Measurements from ENCODE around the gene MCF2L2.

Gene MCF2L2

DNA sequence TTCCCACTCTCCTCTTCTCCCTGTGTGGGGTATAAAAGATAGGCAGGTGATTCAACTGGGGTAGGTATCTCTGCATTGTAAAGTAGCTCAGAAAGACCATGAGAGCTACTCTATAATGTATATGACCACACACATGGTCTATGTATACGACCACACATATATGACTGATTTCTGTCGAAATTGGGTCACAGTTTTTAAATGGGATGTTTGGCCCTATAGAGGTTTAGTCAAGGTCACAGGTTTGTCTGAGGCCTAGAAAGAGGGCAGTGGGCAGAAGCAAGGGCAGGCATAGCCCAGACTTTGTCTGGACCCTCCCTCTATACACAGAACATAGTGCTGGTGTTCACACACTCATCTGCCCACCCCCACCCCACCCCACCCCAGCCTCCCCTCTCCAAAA is 270.3 kb downstream of the MCF2L2 start:
- no peak for DNase-seq

DNA sequence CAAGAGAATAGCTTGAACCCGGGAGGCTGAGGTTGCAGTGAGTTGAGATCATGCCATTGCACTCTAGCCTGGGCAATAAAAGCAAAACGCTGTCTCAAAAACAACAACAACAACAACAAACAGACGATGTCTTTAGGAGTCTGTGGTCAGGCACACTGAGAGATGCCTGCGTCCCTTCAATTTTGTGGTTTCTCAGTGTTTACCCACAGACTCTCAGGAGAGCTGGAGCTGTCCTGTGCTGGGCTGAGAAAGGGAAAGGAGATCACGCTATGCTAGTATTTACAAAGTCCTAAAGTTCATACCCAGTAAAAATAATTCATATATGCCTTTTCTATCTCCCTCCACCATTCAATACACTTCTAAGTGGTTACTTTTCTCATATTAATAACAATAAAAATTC is 272.2 kb downstream of the MCF2L2 start:
- no peak for DNase-seq

DNA sequence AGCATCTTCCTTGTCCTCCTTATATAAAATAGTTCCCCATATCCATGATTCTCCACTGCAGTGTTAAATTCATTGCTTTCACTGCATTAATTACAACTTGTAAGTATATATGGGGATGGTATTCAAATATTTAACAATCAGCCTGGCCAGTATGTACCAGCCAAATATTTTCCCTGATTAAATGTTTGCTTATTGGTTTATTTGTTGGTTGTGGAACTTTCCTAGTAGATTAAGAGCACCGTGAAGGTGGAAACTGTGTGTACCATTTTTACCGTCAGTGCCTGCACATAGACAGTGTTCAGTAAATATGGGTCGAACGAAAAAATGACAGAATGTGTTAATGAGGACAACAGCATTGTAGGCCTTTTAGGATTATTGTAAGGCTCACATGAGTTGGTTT is 272.9 kb downstream of the MCF2L2 start:
- DNase-seq, result no peak

GRCh38 chr3:183153210-183153950 is 275.0 kb downstream of the MCF2L2 start:
- DNase-seq, result no peak

GRCh38 chr3:183151821-183152351 is 276.5 kb downstream of the MCF2L2 start:
- no peak for DNase-seq

GRCh38 chr3:183151086-183151485 is 277.3 kb downstream of the MCF2L2 start:
- no peak for DNase-seq

DNA sequence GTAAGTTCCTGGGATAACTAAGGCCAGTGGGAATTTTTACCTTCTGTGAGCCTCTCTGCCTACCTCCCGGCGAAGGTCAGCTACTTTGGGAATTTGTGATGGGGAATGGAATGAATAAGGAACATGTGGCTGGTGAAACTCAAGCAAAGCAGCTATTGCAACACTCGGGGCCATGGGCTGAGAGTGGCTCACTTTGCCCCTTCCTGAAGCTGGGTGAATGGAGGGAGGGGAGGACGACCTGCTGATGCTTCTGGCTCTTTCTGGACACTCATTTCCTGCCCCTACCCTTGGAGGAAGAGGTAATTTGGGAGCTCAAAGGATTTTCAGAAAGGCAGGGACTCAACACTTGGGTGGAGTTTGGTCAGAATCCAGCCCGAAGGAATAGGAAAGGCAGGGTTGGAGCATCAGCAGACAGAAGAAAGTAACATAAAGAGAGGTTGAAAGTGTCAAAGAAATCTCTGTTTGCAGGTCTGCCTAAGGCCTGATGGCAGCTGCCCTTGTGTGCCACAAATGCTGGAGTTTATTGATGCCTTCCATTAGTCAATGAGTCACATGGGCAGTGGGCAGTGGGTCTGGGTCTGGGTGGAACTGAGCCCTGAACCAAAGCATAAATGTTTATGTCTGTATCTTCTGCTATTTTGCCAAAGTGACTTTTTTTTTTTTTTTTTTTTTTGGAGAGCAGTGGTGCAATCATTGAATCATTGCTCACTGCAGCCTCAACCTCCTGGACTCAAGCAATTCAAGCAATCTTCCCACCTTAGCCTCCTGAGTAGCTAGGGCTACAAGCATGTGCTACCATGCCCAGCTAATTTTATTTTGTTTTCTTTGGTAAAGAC is 278.3 kb downstream of the MCF2L2 start:
- no peak for DNase-seq

DNA sequence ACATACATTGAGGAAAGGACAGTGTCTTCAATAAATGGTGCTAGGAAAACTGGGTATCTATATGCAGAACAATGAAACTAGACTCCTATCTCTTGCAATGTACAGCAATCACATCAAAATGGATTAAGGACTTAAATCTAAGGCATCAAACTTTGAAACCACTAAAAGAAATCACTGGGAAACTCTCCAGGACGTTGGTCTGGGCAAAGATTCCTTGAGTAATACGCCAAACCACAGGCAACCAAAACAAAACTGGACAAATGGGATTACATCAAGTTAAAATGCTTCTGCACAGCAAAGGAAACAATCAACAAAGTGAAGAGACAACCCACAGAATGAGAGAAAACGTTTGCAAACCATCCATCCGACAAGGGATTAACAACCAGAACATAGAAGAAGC is 280.4 kb downstream of the MCF2L2 start:
- no peak for DNase-seq

GRCh38 chr3:183144363-183144762 is 284.1 kb downstream of the MCF2L2 start:
- no peak for DNase-seq

DNA sequence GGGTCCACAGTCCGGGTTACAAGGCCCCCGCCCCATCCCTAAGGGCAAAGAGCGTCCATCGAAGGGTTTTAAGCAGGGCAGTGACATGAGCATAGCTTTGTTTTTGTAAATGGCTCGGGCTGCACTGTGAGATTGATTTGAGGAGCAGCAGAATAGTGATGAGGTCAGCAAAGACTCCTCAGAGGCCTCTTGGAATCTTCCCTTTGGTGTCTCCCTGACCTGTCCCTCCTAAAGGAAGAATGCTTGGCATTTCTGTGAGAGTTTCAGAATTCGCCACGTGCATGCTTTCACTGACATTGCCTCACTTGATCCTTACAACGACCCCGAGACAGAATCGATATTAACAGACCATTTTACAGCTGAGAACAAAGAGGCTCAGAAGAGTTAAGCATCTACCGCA is 286.2 kb downstream of the MCF2L2 start:
- DNase-seq, result no peak

GRCh38 chr3:183134844-183135243 is 293.6 kb downstream of the MCF2L2 start:
- no peak for DNase-seq

- DNase-seq, result no peak
Observed at GRCh38 chr3:183132409-183132808, 296.0 kb downstream of the MCF2L2 start.

DNA sequence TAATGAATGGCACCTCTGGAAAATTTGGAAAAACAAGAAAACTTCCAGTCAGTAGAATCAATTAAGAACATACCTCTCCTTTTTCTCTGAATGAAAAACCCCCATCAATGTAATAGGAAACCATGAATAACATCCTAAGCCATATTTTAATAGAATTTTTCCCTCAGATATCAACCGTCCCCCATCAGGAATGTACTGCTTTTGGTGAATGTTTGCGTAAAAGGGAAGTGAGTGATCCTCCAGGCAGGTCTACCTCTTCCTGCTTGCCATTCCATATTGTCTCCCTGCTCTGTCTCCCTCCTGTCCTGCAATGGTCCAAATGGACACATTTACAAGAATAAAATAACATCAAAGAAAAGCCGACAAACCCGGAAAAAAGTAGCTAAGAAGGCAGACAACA is 296.7 kb downstream of the MCF2L2 start:
- DNase-seq, result no peak

DNA sequence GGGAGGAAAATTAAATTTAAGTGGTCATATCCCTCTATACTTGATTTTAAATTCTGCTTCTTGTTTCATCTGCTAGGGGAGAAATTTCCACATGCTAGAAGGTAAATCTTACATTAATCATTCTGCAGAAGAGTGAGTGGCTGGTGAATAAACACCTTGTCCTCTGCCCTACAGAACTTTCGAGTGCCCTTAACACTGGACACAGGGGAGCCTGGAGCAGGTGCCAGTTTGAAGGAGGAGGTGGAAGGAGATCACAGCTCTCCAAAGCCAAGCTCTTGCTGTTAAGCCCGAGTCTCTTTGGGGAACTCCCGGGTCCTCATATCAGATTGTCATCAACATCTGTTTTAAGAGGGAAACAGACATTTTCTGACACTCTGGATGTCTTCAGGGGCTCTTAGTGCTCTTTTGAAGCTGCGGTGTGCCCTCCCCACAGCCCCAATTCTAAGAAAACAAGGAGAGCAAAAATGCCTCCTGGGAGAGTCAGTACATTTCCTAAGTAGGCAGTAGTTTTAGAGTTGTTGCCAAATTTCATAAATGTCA is 297.2 kb downstream of the MCF2L2 start:
- no peak for DNase-seq

DNA sequence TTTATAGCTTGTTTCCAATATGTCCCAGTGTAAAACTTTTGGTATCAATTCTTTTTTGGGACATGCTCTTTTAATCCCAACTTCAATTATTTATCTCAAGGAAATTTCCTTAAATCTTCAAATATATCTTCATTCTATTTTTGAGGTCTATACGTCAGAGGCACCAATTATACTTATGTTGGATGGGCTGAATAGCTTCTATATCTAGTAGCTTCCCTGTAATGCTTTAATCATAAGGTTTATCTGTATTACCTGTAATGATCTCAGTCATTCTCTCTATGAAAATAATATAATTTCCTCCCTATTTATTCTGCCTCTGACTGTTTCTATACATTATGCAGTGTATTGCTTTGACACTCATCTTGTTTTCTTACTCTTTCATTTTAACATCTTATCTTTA is 299.2 kb downstream of the MCF2L2 start:
- DNase-seq, result no peak

DNA sequence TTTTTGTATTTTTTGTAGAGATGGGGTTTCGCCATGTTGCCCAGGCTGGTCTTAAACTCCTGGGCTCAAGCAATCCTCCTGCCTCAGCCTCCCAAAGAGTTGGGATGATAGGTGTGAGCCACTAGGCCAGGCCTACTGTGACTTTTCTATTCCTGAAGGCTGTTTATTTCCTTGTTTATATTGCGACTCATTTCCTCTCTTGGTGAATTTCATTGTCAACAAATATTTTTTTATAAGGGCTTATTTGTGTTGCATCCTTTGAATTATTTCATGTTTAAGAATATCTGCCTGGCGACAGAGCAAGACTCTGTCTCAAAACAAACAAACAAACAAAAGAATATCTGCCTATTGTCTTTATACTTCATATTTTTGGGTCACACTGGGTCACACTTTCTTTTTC is 299.7 kb downstream of the MCF2L2 start:
- DNase-seq, result no peak
